HepG2 (cell line): ENCODE results near the gene STARD5.

Experiments
- ARID4A ChIP-seq: sonication (generic); formaldehyde crosslinking; IDR thresholded peaks from 2 replicates; pipeline ENCODE4 v1.5.0; 2020; ENCODE audit warnings: mild to moderate bottlenecking, missing genetic modification reagents, borderline replicate concordance
- ZNF496 ChIP-seq: sonication (generic); formaldehyde crosslinking; IDR thresholded peaks from 2 replicates; pipeline ENCODE4 v1.8.1; 2023; ENCODE audit warnings: mild to moderate bottlenecking, moderate library complexity, missing genetic modification reagents; ENCODE audit not compliant: insufficient replicate concordance
- TF ChIP-seq, protein P1 (sequence below): sonication (generic); formaldehyde crosslinking; IDR thresholded peaks from 2 replicates; pipeline ENCODE4 v1.5.1; 2020; ENCODE audit warnings: mild to moderate bottlenecking, missing genetic modification reagents, moderate library complexity
- TF ChIP-seq, protein P2 (sequence below): sonication (generic); formaldehyde crosslinking; IDR thresholded peaks from 2 replicates; pipeline ENCODE4 v1.5.0; 2020; ENCODE audit warnings: mild to moderate bottlenecking, missing genetic modification reagents, moderate library complexity

- TF ChIP-seq, protein P1, sequence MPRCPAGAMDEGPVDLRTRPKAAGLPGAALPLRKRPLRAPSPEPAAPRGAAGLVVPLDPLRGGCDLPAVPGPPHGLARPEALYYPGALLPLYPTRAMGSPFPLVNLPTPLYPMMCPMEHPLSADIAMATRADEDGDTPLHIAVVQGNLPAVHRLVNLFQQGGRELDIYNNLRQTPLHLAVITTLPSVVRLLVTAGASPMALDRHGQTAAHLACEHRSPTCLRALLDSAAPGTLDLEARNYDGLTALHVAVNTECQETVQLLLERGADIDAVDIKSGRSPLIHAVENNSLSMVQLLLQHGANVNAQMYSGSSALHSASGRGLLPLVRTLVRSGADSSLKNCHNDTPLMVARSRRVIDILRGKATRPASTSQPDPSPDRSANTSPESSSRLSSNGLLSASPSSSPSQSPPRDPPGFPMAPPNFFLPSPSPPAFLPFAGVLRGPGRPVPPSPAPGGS (CRISPR knock-in tag), result no peak
- TF ChIP-seq ARID4A (CRISPR knock-in tag) (no peak), ZNF496 (no peak)
- TF ChIP-seq, protein P2, sequence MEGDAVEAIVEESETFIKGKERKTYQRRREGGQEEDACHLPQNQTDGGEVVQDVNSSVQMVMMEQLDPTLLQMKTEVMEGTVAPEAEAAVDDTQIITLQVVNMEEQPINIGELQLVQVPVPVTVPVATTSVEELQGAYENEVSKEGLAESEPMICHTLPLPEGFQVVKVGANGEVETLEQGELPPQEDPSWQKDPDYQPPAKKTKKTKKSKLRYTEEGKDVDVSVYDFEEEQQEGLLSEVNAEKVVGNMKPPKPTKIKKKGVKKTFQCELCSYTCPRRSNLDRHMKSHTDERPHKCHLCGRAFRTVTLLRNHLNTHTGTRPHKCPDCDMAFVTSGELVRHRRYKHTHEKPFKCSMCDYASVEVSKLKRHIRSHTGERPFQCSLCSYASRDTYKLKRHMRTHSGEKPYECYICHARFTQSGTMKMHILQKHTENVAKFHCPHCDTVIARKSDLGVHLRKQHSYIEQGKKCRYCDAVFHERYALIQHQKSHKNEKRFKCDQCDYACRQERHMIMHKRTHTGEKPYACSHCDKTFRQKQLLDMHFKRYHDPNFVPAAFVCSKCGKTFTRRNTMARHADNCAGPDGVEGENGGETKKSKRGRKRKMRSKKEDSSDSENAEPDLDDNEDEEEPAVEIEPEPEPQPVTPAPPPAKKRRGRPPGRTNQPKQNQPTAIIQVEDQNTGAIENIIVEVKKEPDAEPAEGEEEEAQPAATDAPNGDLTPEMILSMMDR (CRISPR knock-in tag), result no peak
Observed at GRCh38 chr15:81282911-81283310, 41.0 kb downstream of the STARD5 start.
